AG09309 (cell line): Measurements from ENCODE around the gene RGSL1.
A peak's percentile ranks its signal among the peaks of the same experiment; 100 is the strongest.

Experiments used
- DNase-seq: peaks from one replicate; pipeline ENCODE4 v3.0.0-alpha.2; 2010; ENCODE audit warnings: low read depth
- H3K4me3 ChIP-seq: 2 replicates; pipeline ENCODE4 v1.5.1; 2011; ENCODE audit warnings: mild to moderate bottlenecking, low read depth, low read length, moderate library complexity; ENCODE audit not compliant: control insufficient read depth
- TF ChIP-seq, protein P1 (sequence below): IDR thresholded peaks from 2 replicates; pipeline ENCODE4 v1.5.1; 2011; ENCODE audit warnings: mild to moderate bottlenecking, low read depth, low read length, inconsistent platforms; ENCODE audit not compliant: insufficient read depth, control insufficient read depth; ENCODE audit errors: missing control alignments

The RGSL1 gene

DNA sequence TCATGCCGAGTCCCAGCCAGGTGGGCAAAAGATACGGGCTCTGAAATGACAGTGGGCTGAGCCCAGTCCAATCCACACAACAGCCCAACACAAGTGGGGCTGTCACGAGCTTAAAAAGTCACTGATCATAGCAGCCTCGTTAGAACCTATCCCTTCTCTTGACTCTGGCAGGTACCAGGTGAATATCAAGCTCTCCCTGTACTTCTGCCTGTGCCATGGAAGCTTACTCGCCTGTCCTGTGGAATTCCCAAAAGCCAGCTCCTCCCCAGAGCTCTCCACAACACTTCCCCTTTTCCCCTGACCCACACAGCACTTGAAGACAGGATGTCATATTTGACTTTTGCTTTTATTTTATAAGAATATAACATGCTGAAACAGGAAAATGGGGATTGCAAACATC is 148.3 kb downstream of the RGSL1 start:
- DNase-seq = no peak
- no peak overlapping the region for H3K4me3 ChIP-seq

DNA sequence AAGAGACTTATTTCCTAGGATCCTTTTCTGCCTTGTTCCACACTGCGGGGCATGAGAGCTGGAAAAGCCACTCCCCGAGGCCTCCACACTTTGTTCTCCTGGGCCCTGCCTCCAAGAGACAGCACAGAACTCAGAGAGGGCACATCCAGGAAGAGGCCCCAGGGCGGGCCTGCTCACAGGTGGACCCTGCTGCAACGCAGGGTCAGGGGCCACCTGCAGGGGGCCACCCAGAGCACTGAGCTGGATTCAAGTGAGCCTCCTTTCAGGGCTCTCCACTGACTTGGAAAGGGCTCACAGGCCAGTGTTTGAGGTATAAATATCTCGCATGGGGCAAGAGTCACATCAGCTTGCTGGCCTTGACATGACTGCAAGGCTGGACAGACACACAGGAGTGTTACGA is 149.4 kb downstream of the RGSL1 start:
- DNase-seq = no peak
- no peak overlapping the region for H3K4me3 ChIP-seq
- TF ChIP-seq, protein P1, sequence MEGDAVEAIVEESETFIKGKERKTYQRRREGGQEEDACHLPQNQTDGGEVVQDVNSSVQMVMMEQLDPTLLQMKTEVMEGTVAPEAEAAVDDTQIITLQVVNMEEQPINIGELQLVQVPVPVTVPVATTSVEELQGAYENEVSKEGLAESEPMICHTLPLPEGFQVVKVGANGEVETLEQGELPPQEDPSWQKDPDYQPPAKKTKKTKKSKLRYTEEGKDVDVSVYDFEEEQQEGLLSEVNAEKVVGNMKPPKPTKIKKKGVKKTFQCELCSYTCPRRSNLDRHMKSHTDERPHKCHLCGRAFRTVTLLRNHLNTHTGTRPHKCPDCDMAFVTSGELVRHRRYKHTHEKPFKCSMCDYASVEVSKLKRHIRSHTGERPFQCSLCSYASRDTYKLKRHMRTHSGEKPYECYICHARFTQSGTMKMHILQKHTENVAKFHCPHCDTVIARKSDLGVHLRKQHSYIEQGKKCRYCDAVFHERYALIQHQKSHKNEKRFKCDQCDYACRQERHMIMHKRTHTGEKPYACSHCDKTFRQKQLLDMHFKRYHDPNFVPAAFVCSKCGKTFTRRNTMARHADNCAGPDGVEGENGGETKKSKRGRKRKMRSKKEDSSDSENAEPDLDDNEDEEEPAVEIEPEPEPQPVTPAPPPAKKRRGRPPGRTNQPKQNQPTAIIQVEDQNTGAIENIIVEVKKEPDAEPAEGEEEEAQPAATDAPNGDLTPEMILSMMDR = no peak

More for the DNA sequence above, 148.3 kb downstream of the RGSL1 start:
- TF ChIP-seq, protein P1 = no peak

DNA sequence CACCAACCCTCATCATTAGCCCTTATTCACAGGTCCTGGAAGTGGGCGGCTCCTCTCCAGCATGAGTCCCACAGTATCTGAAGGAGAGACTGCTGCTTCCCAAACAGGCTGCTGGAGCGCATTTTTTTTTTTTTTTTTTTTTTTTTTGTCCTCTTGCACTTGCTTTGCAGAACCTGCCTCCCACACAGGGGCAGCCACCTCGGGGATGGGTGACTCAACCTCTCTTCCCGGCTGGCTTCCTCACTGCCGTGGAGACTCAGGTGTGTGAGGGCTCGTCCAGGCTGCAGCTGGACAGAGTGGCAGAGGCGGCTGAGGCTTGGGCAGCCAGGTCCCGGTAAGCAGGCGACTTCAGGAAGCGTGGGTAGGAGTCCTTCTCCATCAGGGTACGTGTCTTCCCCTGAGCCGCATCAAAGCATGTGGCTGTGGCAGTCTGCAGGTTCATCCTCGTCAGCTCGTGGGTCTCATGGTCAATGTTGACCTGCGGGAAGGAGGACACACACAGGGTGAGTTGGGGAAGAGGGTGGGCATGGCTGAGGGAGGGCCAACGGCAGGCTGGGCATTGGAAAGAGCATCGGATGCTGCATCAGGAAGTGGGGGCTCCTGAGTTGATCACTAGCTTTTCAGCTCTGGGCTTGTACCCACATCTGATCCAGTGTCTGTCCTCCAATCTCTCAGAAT is 150.2 kb downstream of the RGSL1 start:
- no peak overlapping the region for H3K4me3 ChIP-seq
- TF ChIP-seq, protein P1 = no peak
- DNase-seq = no peak

- no peak overlapping the region for H3K4me3 ChIP-seq
- TF ChIP-seq, protein P1 = no peak
Observed at GRCh38 chr1:182600745-182601415, 150.9 kb downstream of the RGSL1 start.

DNA sequence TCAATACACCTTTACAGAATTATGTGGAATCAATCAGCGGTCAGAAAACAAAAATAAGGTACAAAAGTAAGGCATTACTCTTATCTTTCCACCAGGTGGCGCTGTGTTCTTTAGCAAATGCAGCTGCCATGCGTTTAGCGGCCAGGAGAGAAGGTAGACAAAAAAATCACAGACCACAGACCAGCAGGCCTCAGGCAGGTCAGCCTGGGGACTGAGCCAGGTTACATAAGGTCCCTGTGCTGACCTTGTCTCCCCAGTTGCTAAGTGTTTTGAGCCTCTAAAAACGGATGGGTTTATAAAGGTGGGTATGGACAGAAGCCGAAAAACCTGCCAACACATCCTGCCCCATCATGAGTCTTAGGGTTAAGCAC is 151.5 kb downstream of the RGSL1 start:
- no peak overlapping the region for H3K4me3 ChIP-seq
- no peak for DNase-seq
- TF ChIP-seq, protein P1 = peak; percentile 67

More at GRCh38 chr1:182600745-182601415, 150.9 kb downstream of the RGSL1 start:
- no peak for DNase-seq

DNA sequence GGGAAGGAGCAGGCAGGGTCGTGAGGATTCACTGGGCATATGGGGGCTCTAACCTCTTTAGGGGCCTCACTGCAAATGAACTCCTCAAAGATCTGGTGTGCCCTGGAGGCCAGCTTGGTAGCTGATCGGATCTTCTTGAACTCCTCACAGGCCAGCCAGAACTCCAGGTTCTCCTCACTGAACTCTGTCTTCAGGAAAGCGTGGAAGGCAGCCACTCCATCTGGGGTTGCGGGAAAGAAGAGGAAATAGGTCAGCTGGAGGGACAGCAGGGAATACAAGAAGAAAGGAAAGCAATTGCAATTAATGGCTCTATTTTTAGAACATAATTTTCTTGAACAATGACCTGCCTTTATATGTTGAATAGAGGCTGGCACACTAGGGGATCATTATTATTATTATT is 152.0 kb downstream of the RGSL1 start:
- no peak for DNase-seq
- no peak overlapping the region for H3K4me3 ChIP-seq
- TF ChIP-seq, protein P1 = no peak
